CD4-positive, alpha-beta T cell (primary cell): ENCODE results near the gene KRTAP4-3. TPM values are rescaled to one million over a fixed set of nuclear protein-coding genes. Genes with fewer than 3 reads are reported as not detected.

Experiments used
- ATAC-seq: fragments of 200-7000 bp; cut with Tn5 transposase; one replicate; pipeline ENCODE4 v1.10.0; 2022; ENCODE audit warnings: mild to moderate bottlenecking; ENCODE audit not compliant: poor library complexity
- CTCF ChIA-PET: fragments of 350-600 bp; sonication (Branson Sonifier 250); formaldehyde crosslinking; loops from one replicate; lab custom pipeline; 2021; ENCODE audit warnings: antibody characterized with exemption, inconsistent platforms; lab: Charles Lee
- POLR2A ChIA-PET: fragments of 350-600 bp; sonication (Branson Sonifier 250); formaldehyde crosslinking; loops from one replicate; lab custom pipeline; 2021; ENCODE audit warnings: antibody characterized with exemption, inconsistent platforms; lab: Charles Lee
- DNase-seq, 14 experiments: peaks; one replicate each; pipeline ENCODE4 v3.0.0-alpha.2; 2013 to 2020; ENCODE audit warnings: mixed read lengths in 2 of 14
- H3K27ac ChIP-seq, 2 donors: one replicate each; pipeline versions ENCODE4 v1.5.1 to v1.7.0; 2013; ENCODE audit warnings: low read length in 2 of 2, low read depth in 1 of 2, mild to moderate bottlenecking in 1 of 2
- H3K27me3 ChIP-seq, 2 experiments: 1 replicate in 1 of 2; 2 replicates in 1 of 2; pipeline versions ENCODE4 v1.6.1 to v1.7.0; 2013; ENCODE audit warnings: low read length in 2 of 2, control low read depth in 1 of 2, mild to moderate bottlenecking in 1 of 2, moderate library complexity in 1 of 2; ENCODE audit not compliant: insufficient read depth in 2 of 2, control insufficient read depth in 1 of 2
- H3K36me3 ChIP-seq: one replicate; pipeline ENCODE4 v1.6.1; 2013; ENCODE audit warnings: low read length, control low read depth; ENCODE audit not compliant: insufficient read depth
- H3K4me1 ChIP-seq: one replicate; pipeline ENCODE4 v1.6.1; 2013; ENCODE audit warnings: low read length, control low read depth; ENCODE audit not compliant: insufficient read depth
- H3K4me3 ChIP-seq: one replicate; pipeline ENCODE4 v1.5.1; 2013; ENCODE audit warnings: mild to moderate bottlenecking, low read length, moderate library complexity
- H3K9me3 ChIP-seq, 2 experiments: 1 replicate in 1 of 2; 2 replicates in 1 of 2; pipeline versions ENCODE4 v1.6.1 to v1.7.0; 2013; ENCODE audit warnings: low read length in 2 of 2, mild to moderate bottlenecking in 2 of 2, control low read depth in 1 of 2, moderate library complexity in 1 of 2; ENCODE audit not compliant: control insufficient read depth in 1 of 2, insufficient read depth in 1 of 2
- H3K27ac Mint-ChIP-seq: one replicate; pipeline ENCODE4 v1.8.0; 2020; ENCODE audit warnings: mixed read lengths
- H3K27me3 Mint-ChIP-seq: one replicate; pipeline ENCODE4 v1.8.0; 2021; ENCODE audit warnings: mixed read lengths
- H3K36me3 Mint-ChIP-seq: one replicate; pipeline ENCODE4 v1.8.0; 2021; ENCODE audit warnings: low read depth, mixed read lengths
- H3K4me1 Mint-ChIP-seq: one replicate; pipeline ENCODE4 v1.8.0; 2021; ENCODE audit warnings: low read depth, mixed read lengths
- H3K4me3 Mint-ChIP-seq: one replicate; pipeline ENCODE4 v1.8.0; 2020; ENCODE audit warnings: mild to moderate bottlenecking, mixed read lengths
- H3K9me3 Mint-ChIP-seq: one replicate; pipeline ENCODE4 v1.8.0; 2020; ENCODE audit warnings: mixed read lengths
- intact Hi-C, 2 experiments: fragments of 100-400 bp; cut with DNase I in 1 of 2; cut with micrococcal nuclease in 1 of 2; formaldehyde crosslinking; loops; one replicate each; pipeline versions ENCODE4 v1.15.1 to v1.9.0; 2023 to 2025; cut with DNase I, micrococcal nuclease
- total RNA-seq, 174 experiments: library from RNA in 2 of 174; stranded (reverse) in 2 of 174; gene quantifications; one replicate each; pipeline ENCODE4 v1.2.3 and lab custom pipeline; 2021 to 2026
- TF ChIP-seq, protein P1 (sequence below): fragments of 200-600 bp; IDR thresholded peaks from one replicate; pipeline ENCODE4 v1.8.0; 2022; ENCODE audit warnings: antibody characterized with exemption, mild to moderate bottlenecking

The KRTAP4-3 gene
- total RNA-seq, 2 experiments from 2014 or later = not detected

DNA sequence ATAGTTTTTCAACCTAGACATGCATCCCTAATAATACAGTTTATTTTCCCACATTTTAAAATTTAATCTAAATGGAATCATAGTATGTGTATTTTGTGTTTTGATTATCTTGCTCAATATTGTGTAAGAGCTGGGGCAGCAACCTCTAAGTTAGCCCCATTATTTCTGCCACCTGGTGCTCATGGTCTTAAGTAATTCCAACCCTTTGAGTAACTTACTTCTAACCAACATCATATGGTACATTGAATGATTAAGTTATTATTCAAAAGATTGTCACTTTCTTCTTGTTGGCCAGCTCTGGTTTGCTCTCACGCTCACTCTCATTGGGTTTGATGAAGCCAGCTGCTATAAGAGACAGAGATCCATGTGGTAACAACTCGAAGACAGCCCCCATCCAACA lies 3.9 kb upstream of the KRTAP4-3 start:
- Mint-ChIP-seq H3K9me3 (no peaks in the 10 kb centered on the region), H3K36me3 (no peaks in the 10 kb centered on the region), H3K4me1 (no peaks in the 10 kb centered on the region), H3K4me3 (no peak overlapping the region), H3K27me3 (no peaks in the 10 kb centered on the region), H3K27ac (no peak overlapping the region)
- no peak overlapping the region for H3K27ac ChIP-seq
- TF ChIP-seq, protein P1, sequence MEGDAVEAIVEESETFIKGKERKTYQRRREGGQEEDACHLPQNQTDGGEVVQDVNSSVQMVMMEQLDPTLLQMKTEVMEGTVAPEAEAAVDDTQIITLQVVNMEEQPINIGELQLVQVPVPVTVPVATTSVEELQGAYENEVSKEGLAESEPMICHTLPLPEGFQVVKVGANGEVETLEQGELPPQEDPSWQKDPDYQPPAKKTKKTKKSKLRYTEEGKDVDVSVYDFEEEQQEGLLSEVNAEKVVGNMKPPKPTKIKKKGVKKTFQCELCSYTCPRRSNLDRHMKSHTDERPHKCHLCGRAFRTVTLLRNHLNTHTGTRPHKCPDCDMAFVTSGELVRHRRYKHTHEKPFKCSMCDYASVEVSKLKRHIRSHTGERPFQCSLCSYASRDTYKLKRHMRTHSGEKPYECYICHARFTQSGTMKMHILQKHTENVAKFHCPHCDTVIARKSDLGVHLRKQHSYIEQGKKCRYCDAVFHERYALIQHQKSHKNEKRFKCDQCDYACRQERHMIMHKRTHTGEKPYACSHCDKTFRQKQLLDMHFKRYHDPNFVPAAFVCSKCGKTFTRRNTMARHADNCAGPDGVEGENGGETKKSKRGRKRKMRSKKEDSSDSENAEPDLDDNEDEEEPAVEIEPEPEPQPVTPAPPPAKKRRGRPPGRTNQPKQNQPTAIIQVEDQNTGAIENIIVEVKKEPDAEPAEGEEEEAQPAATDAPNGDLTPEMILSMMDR = no peak
- DNase-seq (no peak), ATAC-seq (no peak)
- ChIA-PET CTCF (no interaction called here), POLR2A (no interaction called here)
- H3K9me3 ChIP-seq = no peaks in the 10 kb centered on the region
- H3K27me3 ChIP-seq = no peaks in the 10 kb centered on the region
- no peaks in the 10 kb centered on the region for H3K36me3 ChIP-seq
- intact Hi-C loops = no loop called here
- H3K4me3 ChIP-seq = no peak overlapping the region
- no peaks in the 10 kb centered on the region for H3K4me1 ChIP-seq

GRCh38 chr17:41167561-41167960 lies 460 bp downstream of the KRTAP4-3 start:
- Histone ChIP-seq H3K36me3 (no peaks in the 10 kb centered on the region), H3K27ac (no peak overlapping the region), H3K4me1 (no peaks in the 10 kb centered on the region), H3K9me3 (no peaks in the 10 kb centered on the region), H3K4me3 (no peak overlapping the region), H3K27me3 (no peaks in the 10 kb centered on the region)
- H3K4me1 Mint-ChIP-seq = no peaks in the 10 kb centered on the region
- POLR2A ChIA-PET = no interaction called here
- no peaks in the 10 kb centered on the region for H3K36me3 Mint-ChIP-seq
- H3K27ac Mint-ChIP-seq = no peak overlapping the region
- H3K9me3 Mint-ChIP-seq = no peaks in the 10 kb centered on the region
- CTCF ChIA-PET = no interaction called here
- no peaks in the 10 kb centered on the region for H3K27me3 Mint-ChIP-seq
- DNase-seq (no peak), ATAC-seq (no peak)
- TF ChIP-seq, protein P1 = no peak
- intact Hi-C loops = no loop called here
- H3K4me3 Mint-ChIP-seq = no peak overlapping the region

GRCh38 chr17:41163828-41164227 lies 4.2 kb downstream of the KRTAP4-3 start:
- Histone ChIP-seq H3K27ac (no peak overlapping the region), H3K27me3 (peaks cover 0 to 3% of the 10 kb centered on the region in 2 experiments), H3K4me1 (no peaks in the 10 kb centered on the region), H3K9me3 (no peaks in the 10 kb centered on the region), H3K4me3 (no peak overlapping the region), H3K36me3 (no peaks in the 10 kb centered on the region)
- no peaks in the 10 kb centered on the region for H3K36me3 Mint-ChIP-seq
- no peaks in the 10 kb centered on the region for H3K4me1 Mint-ChIP-seq
- intact Hi-C loops = no loop called here
- TF ChIP-seq, protein P1 = no peak
- H3K4me3 Mint-ChIP-seq = no peak overlapping the region
- H3K27me3 Mint-ChIP-seq = peaks cover 10% of the 10 kb centered on the region
- POLR2A ChIA-PET = no interaction called here
- no peaks in the 10 kb centered on the region for H3K9me3 Mint-ChIP-seq
- H3K27ac Mint-ChIP-seq = no peak overlapping the region
- DNase-seq (no peak), ATAC-seq (no peak)
- CTCF ChIA-PET = no interaction called here
